ENCODE data around the gene TFEB. TPM values are rescaled to one million over a fixed set of nuclear protein-coding genes. Genes with fewer than 3 reads are reported as not detected.
A peak's percentile ranks its signal among the peaks of the same experiment; 100 is the strongest.

The TFEB gene
- total and polyA plus RNA-seq, 2 of the 8 experiments (the other 6 are each of a cell fraction or from before 2014, with no cell fraction given): 2.3 to 6.7 TPM

GRCh38 chr6:41675992-41676391 lies 59.4 kb downstream of the TFEB start:
- Histone ChIP-seq H3K27me3 (replicated peaks in 1 of 4; ENCODE audit: control insufficient read depth in 3 of 4, extremely low read depth in 1 of 4, insufficient read depth in 3 of 4, low read length in 3 of 4) (peaks cover 0 to 5% (median 3%) of the 10 kb centered on the region in 4 experiments; a peak in 4 of 7 replicates), H4K91ac (replicated peaks; ENCODE audit: insufficient read length, low read length) (no peak overlapping the region), H3K4me2 (ENCODE audit: insufficient read depth in 1 of 2, low read depth in 2 of 2, low read length in 2 of 2) (no peak overlapping the region), H3K56ac (replicated peaks; ENCODE audit: insufficient read length, low read depth, low read length) (no peak overlapping the region), H4K8ac (ENCODE audit: extremely low read depth, insufficient read depth, low read length) (no peak overlapping the region), H3K4me1 (replicated peaks in 1 of 4; ENCODE audit: control insufficient read depth in 3 of 4, insufficient read depth in 4 of 4, low read length in 3 of 4) (peaks cover 0 to 19% (median 12%) of the 10 kb centered on the region in 4 experiments; a peak in 6 of 7 replicates), H3K4ac (replicated peaks; ENCODE audit: insufficient read length, low read depth, low read length) (no peak overlapping the region), H3K9ac (replicated peaks in 1 of 4; ENCODE audit: extremely low read depth in 1 of 4, low read depth in 3 of 4, low read length in 3 of 4) (no peak overlapping the region; a peak in 1 of 7 replicates), H3K27ac (ENCODE audit: low read depth, low read length) (no peak overlapping the region), H2BK5ac (ENCODE audit: low read depth, low read length) (no peak overlapping the region), H3K14ac (ENCODE audit: insufficient read length) (no peak overlapping the region), H3K79me1 (ENCODE audit: low read depth, low read length) (no peaks in the 10 kb centered on the region), H4K20me1 (replicated peaks in 1 of 2; ENCODE audit: control insufficient read depth in 1 of 2, insufficient read depth in 2 of 2, low read length in 2 of 2) (no peaks in the 10 kb centered on the region), H3K18ac (ENCODE audit: extremely low read depth, low read length) (no peak overlapping the region), H2BK12ac (ENCODE audit: low read depth, low read length) (no peak overlapping the region), H3K36me3 (ENCODE audit: control insufficient read depth in 2 of 4, insufficient read depth in 4 of 4, low read length in 3 of 4) (no peaks in the 10 kb centered on the region), H2BK120ac (replicated peaks; ENCODE audit: low read depth, low read length) (no peak overlapping the region), H3K9me3 (ENCODE audit: insufficient read depth in 2 of 2, low read depth in 1 of 2, low read length in 1 of 2) (no peaks in the 10 kb centered on the region), H3K23me2 (ENCODE audit: low read depth, low read length) (0 out of 2 replicates have a peak, but pooled peaks cover 2% of the 10 kb centered on the region), H3K79me2 (ENCODE audit: control insufficient read depth in 1 of 2, insufficient read depth in 2 of 2, low read length in 2 of 2) (no peaks in the 10 kb centered on the region), H2AFZ (ENCODE audit: low read length) (no peak overlapping the region), H3K23ac (ENCODE audit: insufficient read length) (no peak overlapping the region), H2BK20ac (ENCODE audit: low read length) (no peak overlapping the region), H4K5ac (ENCODE audit: insufficient read length, low read depth, low read length) (no peak overlapping the region), H2BK15ac (ENCODE audit: low read length) (0 out of 2 replicates have a peak overlapping the region, but pooled peaks have one; percentile 12), H3K4me3 (ENCODE audit: extremely low read depth in 1 of 4, insufficient read depth in 2 of 4, low read depth in 3 of 4, low read length in 4 of 4) (no peak overlapping the region), H2AK5ac (ENCODE audit: low read depth, low read length) (peak overlapping the region; percentile 24; the same call in 1 of the 2 replicates)
- WGBS, 2 experiments (ENCODE audit: extremely low coverage in 1 of 2, insufficient coverage in 1 of 2, insufficient read length in 1 of 2, insufficient replicate concordance in 2 of 2, low coverage in 1 of 2, low lambda C conversion rate in 2 of 2, missing lambda C conversion rate in 1 of 2): 88% methylated on average over 6 of the region's 6 CpGs; no CpG with 5 or more reads in 1 of the 2 experiments
- CTCF ChIA-PET (ENCODE audit: partially characterized antibody): interaction anchor here (0.7 to 6.4 kb wide), 6 partner anchors 11 to 133 kb away, joined by 3 to 164 read pairs (median 4); no protein-coding TSS in a partner anchor
- TF ChIP-seq HDAC2 (IDR thresholded peaks at IDR 0.05; ENCODE audit: borderline replicate concordance in 1 of 2, low read depth in 2 of 2, low read length in 2 of 2): peak in 1 of 2 experiments; percentile 86; a peak in 1 of 4 replicates
- TF ChIP-seq TBP (IDR thresholded peaks at IDR 0.05; ENCODE audit: low read depth, low read length): no peak
- peak; percentile 93; the same call in 1 of the 2 replicates for TF ChIP-seq KDM1A (IDR thresholded peaks at IDR 0.05; ENCODE audit: borderline replicate concordance, low read length)
- no peak for FAIRE-seq
- POLR2A ChIA-PET (ENCODE audit: partially characterized antibody): no interaction called here
- no peak for DNase-seq (ENCODE audit: low read depth in 1 of 2, low spot score in 2 of 2)
